NK-92 treated with Interleukin-12 subunit alpha and Interleukin-12 subunit beta, amount 100 ng/mL, for 24 hours (cell line): ENCODE results near the gene MS4A6E.

Experiments used
- DNase-seq: peaks from one replicate; lab custom pipeline; 2025; lab: John Stamatoyannopoulos, UW

The MS4A6E gene

DNA sequence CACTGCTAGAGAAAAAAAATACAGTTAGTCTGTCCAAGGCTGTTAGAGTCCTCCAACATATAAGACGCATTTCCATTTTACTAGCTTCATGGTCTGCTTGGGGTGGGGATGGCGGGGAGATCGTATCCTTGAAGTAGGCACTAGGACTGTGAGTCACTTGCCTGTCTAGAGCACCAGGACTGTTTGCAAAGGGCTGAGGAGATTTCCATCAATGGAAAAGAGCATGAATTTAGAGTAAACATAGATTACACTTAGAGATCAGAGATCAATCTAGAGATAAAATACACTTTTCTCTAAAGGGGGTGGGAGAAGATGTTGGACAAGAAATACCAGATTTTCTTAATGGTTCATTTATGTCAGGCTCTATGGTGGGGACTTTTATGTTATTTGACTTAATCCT lies 49.5 kb downstream of the MS4A6E start:
- DNase-seq, result no peak

DNA sequence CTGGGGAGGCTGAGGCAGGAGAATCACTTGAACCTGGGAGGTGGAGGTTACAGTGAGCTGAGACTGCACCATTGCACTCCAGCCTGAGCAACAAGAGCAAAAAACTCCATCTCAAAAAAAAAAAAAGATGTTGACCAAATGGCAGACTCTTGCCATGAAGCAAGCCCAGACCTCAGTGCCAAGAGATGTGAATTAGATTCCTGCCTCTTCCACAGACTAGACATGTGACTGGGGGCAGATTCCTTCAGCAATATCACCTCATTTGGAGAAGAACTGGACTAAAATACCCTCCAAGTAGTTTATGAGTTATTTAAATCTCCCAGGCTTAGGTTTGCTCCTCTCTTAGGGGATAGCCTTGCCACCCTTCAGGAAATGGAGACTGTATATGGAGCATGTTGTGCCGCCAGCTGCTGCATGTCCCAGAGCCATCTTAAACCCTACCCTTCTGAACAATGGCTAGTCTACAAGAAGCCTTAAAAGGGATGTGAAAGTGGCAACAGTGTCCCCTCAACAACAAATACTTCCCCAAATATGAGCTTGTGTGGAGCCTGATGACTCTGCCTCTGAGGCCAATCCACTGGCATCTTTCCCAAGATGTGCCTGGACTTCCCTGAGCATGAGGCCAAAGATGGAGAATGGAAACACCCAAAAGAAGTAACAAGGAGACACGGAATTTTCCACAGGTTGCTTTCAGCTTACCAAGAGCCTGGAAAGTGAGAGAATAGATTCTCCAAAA lies 50.5 kb downstream of the MS4A6E start:
- no peak for DNase-seq

DNA sequence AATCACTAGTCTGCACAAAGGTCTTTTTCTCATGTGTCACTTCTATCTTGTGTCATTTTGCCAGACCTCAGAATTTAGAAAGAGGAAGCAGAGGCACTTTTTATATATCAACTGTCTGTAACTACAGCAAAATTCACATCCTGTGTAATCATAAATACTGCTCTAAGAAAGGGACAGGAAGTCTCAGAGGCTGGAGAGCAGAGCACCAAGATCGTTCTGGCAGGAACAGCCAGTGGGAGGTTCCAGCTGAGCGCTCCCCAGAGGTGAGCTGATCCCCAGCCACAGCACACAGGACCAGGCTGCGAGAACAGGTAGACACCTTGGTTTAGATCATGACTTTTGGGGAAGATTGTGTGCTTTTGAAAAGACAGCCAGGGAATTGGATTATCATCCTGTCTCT lies 51.3 kb downstream of the MS4A6E start, which contains the start of gene MS4A7:
Gene MS4A7 (plus strand): TSS at position 179 of the 400 bp plus-strand sequence. CDS start 4,610 bp downstream, outside the sequence.
- no peak for DNase-seq

GRCh38 chr11:60389279-60389910 lies 62.3 kb downstream of the MS4A6E start:
- no peak for DNase-seq

GRCh38 chr11:60390419-60390818 lies 63.4 kb downstream of the MS4A6E start:
- DNase-seq, result no peak
